HepG2 (cell line): ENCODE measurements around the gene EPS8. TPM values are rescaled to one million over a fixed set of nuclear protein-coding genes. Genes with fewer than 3 reads are reported as not detected.

Experiments
- ATAC-seq: fragments of 200-7000 bp; cut with Tn5 transposase; 3 replicates; pipeline ENCODE4 v1.9.1; 2020; ENCODE audit warnings: mild to moderate bottlenecking, moderate library complexity
- BruUV-seq: library from RNA; stranded (reverse); fragments of 400-500 nt; replicated peaks from 2 replicates; lab custom pipeline; 2021; lab: Mats Ljungman, UMichigan
- CTCF ChIA-PET: fragments of 300-600 bp; formaldehyde crosslinking; extraction: SDS; loops from one replicate; lab custom pipeline; 2021; ENCODE audit warnings: low total read pairs, inconsistent platforms, low intra/inter-chr PET ratio; lab: Yijun Ruan, JAX
- POLR2A ChIA-PET: fragments of 350-600 bp; sonication (Branson Sonifier 250); formaldehyde crosslinking; loops from one replicate; lab custom pipeline; 2020; ENCODE audit warnings: antibody characterized with exemption, inconsistent platforms; lab: Yijun Ruan, JAX
- DNase-seq: peaks from one replicate; pipeline ENCODE4 v3.0.0-alpha.2; 2015; ENCODE audit warnings: low spot score
- FAIRE-seq: peaks from 3 replicates; lab custom pipeline; 2011; peaks lifted over from hg19 to GRCh38; lab: Jason Lieb, UNC
- H2AFZ ChIP-seq: one replicate; pipeline ENCODE4 v1.6.1; 2011; ENCODE audit warnings: low read length, inconsistent platforms
- H3K27ac ChIP-seq: fragments of 300-600 bp; 3 replicates; pipeline ENCODE4 v1.8.0; 2011; ENCODE audit warnings: mixed run types, mild to moderate bottlenecking, mixed read lengths, low read length, inconsistent platforms; ENCODE audit not compliant: insufficient read depth; ENCODE audit errors: extremely low read length
- H3K27me3 ChIP-seq, 2 experiments: fragments of 200-600 bp in 1 of 2; 2 replicates in 1 of 2; 3 replicates in 1 of 2; pipeline versions ENCODE4 v1.6.0 to v1.8.0; 2011; ENCODE audit warnings: low read length in 2 of 2, mild to moderate bottlenecking in 2 of 2, moderate library complexity in 2 of 2, inconsistent platforms in 1 of 2; ENCODE audit not compliant: insufficient read depth in 2 of 2, control insufficient read depth in 1 of 2
- H3K36me3 ChIP-seq, 2 experiments: fragments of 200-600 bp in 1 of 2; replicated peaks in 1 of 2; 2 replicates in 1 of 2; 3 replicates in 1 of 2; pipeline versions ENCODE4 v1.5.1 to v1.8.0; 2011; ENCODE audit warnings: low read length in 2 of 2, inconsistent platforms in 1 of 2; ENCODE audit not compliant: insufficient read depth in 2 of 2, control insufficient read depth in 1 of 2
- H3K4me1 ChIP-seq: 2 replicates; pipeline ENCODE4 v1.5.1; 2012; ENCODE audit warnings: low read length, inconsistent platforms; ENCODE audit not compliant: insufficient read depth
- H3K4me2 ChIP-seq: 2 replicates; pipeline ENCODE4 v1.6.0; 2011; ENCODE audit warnings: low read depth, low read length, inconsistent platforms
- H3K4me3 ChIP-seq, 3 experiments: fragments of 200-600 bp in 1 of 3; sonication (generic), shearing (Covaris generic) in 1 of 3; replicated peaks in 1 of 3; 2 replicates each; pipeline ENCODE4 v1.5.1; 2011 to 2016; ENCODE audit warnings: low read length in 3 of 3, inconsistent platforms in 2 of 3, low read depth in 2 of 3, mild to moderate bottlenecking in 2 of 3, control low read depth in 1 of 3, mixed read lengths in 1 of 3; ENCODE audit not compliant: insufficient read depth in 1 of 3
- H3K79me2 ChIP-seq: one replicate; pipeline ENCODE4 v1.6.1; 2011; ENCODE audit warnings: low read length, inconsistent platforms; ENCODE audit not compliant: insufficient read depth
- H3K9ac ChIP-seq: 2 replicates; pipeline ENCODE4 v1.6.0; 2011; ENCODE audit warnings: mild to moderate bottlenecking, low read depth, low read length, inconsistent platforms; ENCODE audit not compliant: insufficient read depth
- H3K9me3 ChIP-seq: 2 replicates; pipeline ENCODE4 v1.5.1; 2012; ENCODE audit warnings: mild to moderate bottlenecking, low read length
- H4K20me1 ChIP-seq: 2 replicates; pipeline ENCODE4 v1.6.0; 2011; ENCODE audit warnings: inconsistent platforms, mild to moderate bottlenecking, low read length, moderate library complexity; ENCODE audit not compliant: insufficient read depth
- HDAC1 ChIP-seq: sonication (generic); formaldehyde crosslinking; IDR thresholded peaks from 2 replicates; pipeline ENCODE4 v1.5.1; 2020; ENCODE audit warnings: mild to moderate bottlenecking, missing genetic modification reagents
- HMGA1 ChIP-seq: sonication (generic); formaldehyde crosslinking; conservative IDR thresholded peaks from 2 replicates; pipeline ENCODE4 v1.4.0; 2020; ENCODE audit warnings: missing genetic modification reagents
- NR3C1 ChIP-seq: sonication (generic); formaldehyde crosslinking; IDR thresholded peaks from 2 replicates; pipeline ENCODE4 v1.4.0; 2020; ENCODE audit warnings: missing genetic modification reagents
- RARG ChIP-seq: sonication (generic); formaldehyde crosslinking; IDR thresholded peaks from 2 replicates; pipeline ENCODE4 v1.4.0; 2020; ENCODE audit warnings: low read depth, mild to moderate bottlenecking, missing genetic modification reagents
- WIZ ChIP-seq: sonication (generic); formaldehyde crosslinking; IDR thresholded peaks from 2 replicates; pipeline ENCODE4 v1.5.1; 2020; ENCODE audit warnings: mild to moderate bottlenecking, missing genetic modification reagents
- ZBTB46 ChIP-seq: sonication (generic); formaldehyde crosslinking; IDR thresholded peaks from 2 replicates; pipeline ENCODE4 v1.4.0; 2020; ENCODE audit warnings: mild to moderate bottlenecking, missing genetic modification reagents, borderline replicate concordance
- ZHX1 ChIP-seq: sonication (generic); formaldehyde crosslinking; IDR thresholded peaks from 2 replicates; pipeline ENCODE4 v1.8.1; 2022; ENCODE audit warnings: low read depth, mild to moderate bottlenecking, missing genetic modification reagents
- ZNF12 ChIP-seq: sonication (generic); formaldehyde crosslinking; IDR thresholded peaks from 2 replicates; pipeline ENCODE4 v1.5.0; 2020; ENCODE audit warnings: missing genetic modification reagents
- ZNF501 ChIP-seq: sonication (generic); formaldehyde crosslinking; IDR thresholded peaks from 2 replicates; pipeline ENCODE4 v1.5.1; 2020; ENCODE audit warnings: mild to moderate bottlenecking, moderate library complexity, missing genetic modification reagents
- ZNF746 ChIP-seq: sonication (generic); formaldehyde crosslinking; IDR thresholded peaks from 2 replicates; pipeline ENCODE4 v1.8.0; 2022; ENCODE audit warnings: mild to moderate bottlenecking, missing genetic modification reagents
- ZNF781 ChIP-seq: sonication (generic); formaldehyde crosslinking; IDR thresholded peaks from 2 replicates; pipeline ENCODE4 v1.5.1; 2020; ENCODE audit warnings: borderline replicate concordance, mild to moderate bottlenecking, missing genetic modification reagents; ENCODE audit errors: not compliant biosample characterization
- WGBS: methylation state at CpG from one replicate; pipeline ENCODE4 v1.1.6; 2017; ENCODE audit warnings: low lambda C conversion rate; 5-methylcytosine and 5-hydroxymethylcytosine counted together
- in situ Hi-C: cut with HindIII; loops from 2 replicates; pipeline ENCODE4 v1.10.0; 2017; ENCODE audit warnings: low pct_unique_long_range_greater_than_20kb; ENCODE audit not compliant: extremely low pct_ligation_motif_present
- intact Hi-C: fragments of 100-400 bp; cut with micrococcal nuclease; formaldehyde crosslinking; loops from one replicate; pipeline ENCODE4 v1.10.0; 2022; ENCODE audit not compliant: unreplicated experiment
- polyA plus RNA-seq, 8 experiments: library from polyadenylated mRNA; depleted of rRNA in 3 of 8; stranded (reverse) in 7 of 8; unstranded in 1 of 8; fragments of >200 nt; fragmentation: Illumina TruSeq in 4 of 8; extraction: Trizol in 4 of 8; gene quantifications; 2 replicates each; pipeline versions ENCODE4 v1.2.1 to v1.2.3, GENCODE V29; 2011 to 2016; ENCODE audit warnings: low read depth in 4 of 8, missing spikeins in 1 of 8, mixed read lengths in 1 of 8; ENCODE audit not compliant: insufficient read depth in 1 of 8
- total RNA-seq, 5 experiments: library from RNA; depleted of rRNA; stranded (reverse); fragments of >200 nt; fragmentation: Illumina TruSeq; extraction: Trizol; gene quantifications; 2 replicates each; pipeline ENCODE4 v1.2.3, GENCODE V29; 2016; ENCODE audit warnings: low read depth in 1 of 5
- TF ChIP-seq, protein P1 (sequence below): sonication (generic); formaldehyde crosslinking; IDR thresholded peaks from 2 replicates; pipeline ENCODE4 v1.4.0; 2020; ENCODE audit warnings: mild to moderate bottlenecking, missing genetic modification reagents

Gene EPS8
- total and polyA plus RNA-seq, 2 of the 13 experiments (the other 11 are each of a cell fraction or from before 2014, with no cell fraction given): 37.1 to 43.4 TPM

DNA sequence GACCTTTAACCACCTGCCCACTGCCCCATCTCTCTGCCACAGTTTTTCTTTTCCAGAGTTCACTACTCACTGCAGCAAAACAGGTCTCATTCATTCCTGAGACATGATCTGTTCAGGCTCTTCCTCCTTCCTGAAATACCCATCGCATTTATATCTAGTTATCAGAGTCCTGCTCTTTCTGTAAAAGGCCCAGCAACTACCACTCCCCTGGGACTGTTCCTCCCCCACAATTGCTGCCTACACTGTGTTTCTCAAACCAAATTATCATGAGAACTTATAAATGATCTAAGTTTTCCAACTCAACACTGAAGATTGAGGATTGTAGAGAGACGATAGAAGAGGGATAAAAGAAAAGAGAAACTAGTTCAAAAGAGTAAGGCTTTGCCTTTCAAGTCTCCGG lies 40.8 kb upstream of the EPS8 start:
- CTCF ChIA-PET: no interaction called here

GRCh38 chr12:15829255-15829654 lies 40.1 kb upstream of the EPS8 start:
- DNase-seq (no peak), ATAC-seq (no peak), FAIRE-seq (no peak)
- Histone ChIP-seq H3K9ac (no peak overlapping the region), H3K27me3 (peaks cover 0 to 6% of the 10 kb centered on the region in 2 experiments; a peak in 1 of 5 replicates), H3K36me3 (no peaks in the 10 kb centered on the region), H3K4me3 (no peak overlapping the region), H3K4me2 (no peak overlapping the region), H3K27ac (no peak overlapping the region), H3K4me1 (no peaks in the 10 kb centered on the region), H2AFZ (no peak overlapping the region), H3K79me2 (no peaks in the 10 kb centered on the region), H3K9me3 (no peaks in the 10 kb centered on the region), H4K20me1 (no peaks in the 10 kb centered on the region)
- 25% methylated on average over 2 of the region's 3 CpGs for WGBS
- intact Hi-C loops: no loop called here
- in situ Hi-C loops: no loop called here
- BruUV-seq: no TSS peak
- ChIA-PET CTCF (no interaction called here), POLR2A (no interaction called here)
- TF ChIP-seq HDAC1 (no peak), HMGA1 (CRISPR knock-in tag) (no peak), ZBTB46 (no peak), WIZ (CRISPR knock-in tag) (no peak), ZNF746 (CRISPR knock-in tag) (no peak), RARG (CRISPR knock-in tag) (no peak), ZNF781 (CRISPR knock-in tag) (no peak), NR3C1 (CRISPR knock-in tag) (no peak), ZHX1 (CRISPR knock-in tag) (no peak), ZNF501 (no peak)
- TF ChIP-seq, protein P1, sequence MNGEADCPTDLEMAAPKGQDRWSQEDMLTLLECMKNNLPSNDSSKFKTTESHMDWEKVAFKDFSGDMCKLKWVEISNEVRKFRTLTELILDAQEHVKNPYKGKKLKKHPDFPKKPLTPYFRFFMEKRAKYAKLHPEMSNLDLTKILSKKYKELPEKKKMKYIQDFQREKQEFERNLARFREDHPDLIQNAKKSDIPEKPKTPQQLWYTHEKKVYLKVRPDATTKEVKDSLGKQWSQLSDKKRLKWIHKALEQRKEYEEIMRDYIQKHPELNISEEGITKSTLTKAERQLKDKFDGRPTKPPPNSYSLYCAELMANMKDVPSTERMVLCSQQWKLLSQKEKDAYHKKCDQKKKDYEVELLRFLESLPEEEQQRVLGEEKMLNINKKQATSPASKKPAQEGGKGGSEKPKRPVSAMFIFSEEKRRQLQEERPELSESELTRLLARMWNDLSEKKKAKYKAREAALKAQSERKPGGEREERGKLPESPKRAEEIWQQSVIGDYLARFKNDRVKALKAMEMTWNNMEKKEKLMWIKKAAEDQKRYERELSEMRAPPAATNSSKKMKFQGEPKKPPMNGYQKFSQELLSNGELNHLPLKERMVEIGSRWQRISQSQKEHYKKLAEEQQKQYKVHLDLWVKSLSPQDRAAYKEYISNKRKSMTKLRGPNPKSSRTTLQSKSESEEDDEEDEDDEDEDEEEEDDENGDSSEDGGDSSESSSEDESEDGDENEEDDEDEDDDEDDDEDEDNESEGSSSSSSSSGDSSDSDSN (CRISPR knock-in tag): no peak

More for the DNA sequence above, 40.8 kb upstream of the EPS8 start:
- H3K4me3 ChIP-seq: no peak overlapping the region
- H3K27ac ChIP-seq: no peak overlapping the region
- 66% methylated on average over 3 of the region's 3 CpGs for WGBS
- no peaks in the 10 kb centered on the region for H3K4me1 ChIP-seq
- in situ Hi-C loops (no loop called here), intact Hi-C loops (no loop called here)
- H4K20me1 ChIP-seq: no peaks in the 10 kb centered on the region
- no peak for FAIRE-seq
- no peak overlapping the region for H3K9ac ChIP-seq
- peak; percentile 90 for TF ChIP-seq ZNF12 (CRISPR knock-in tag)
- no peak for TF ChIP-seq ZNF781 (CRISPR knock-in tag)
- no peak for ATAC-seq
- peaks cover 0 to 6% of the 10 kb centered on the region in 2 experiments; a peak in 1 of 5 replicates for H3K27me3 ChIP-seq
- POLR2A ChIA-PET: no interaction called here
- H3K4me2 ChIP-seq: no peak overlapping the region
- H3K79me2 ChIP-seq: no peaks in the 10 kb centered on the region
- no peak overlapping the region for H2AFZ ChIP-seq
- no TSS peak for BruUV-seq
- no peak for DNase-seq
- H3K9me3 ChIP-seq: no peaks in the 10 kb centered on the region
- H3K36me3 ChIP-seq: no peaks in the 10 kb centered on the region
